A549 treated with AZD2906 at 1 μM for 4 hours (cell line): ENCODE results near the gene ERVK3-1. TPM values are rescaled to one million over a fixed set of nuclear protein-coding genes. Genes with fewer than 3 reads are reported as not detected.

Experiments
- total RNA-seq: library from RNA; stranded (reverse); fragments of 200-300 nt; extraction: Qiagen RNA extraction; gene quantifications from 5 replicates; pipeline ENCODE4 v1.2.3, GENCODE V29; 2022

ERVK3-1 gene
- total RNA-seq: 89.5 to 102 TPM (median 92.6 TPM) in 5 replicates

GRCh38 chr19:58305065-58305931, at the start of gene ERVK3-1:
Gene ERVK3-1, plus strand, starts transcription at chr19:58305377. Its CDS starts 6,792 bp downstream, at chr19:58312169.

GRCh38 chr19:58278541-58279041, 26.6 kb upstream of the ERVK3-1 start, which contains the start of gene ZNF8:
Gene ZNF8, plus strand, starts transcription at chr19:58278955. Its CDS starts 127 bp downstream, at chr19:58279082.

GRCh38 chr19:58326914-58327726, 21.9 kb downstream of the ERVK3-1 start, which contains the start of gene ZSCAN22:
Gene ZSCAN22, plus strand, starts transcription at chr19:58326994. Its CDS starts 7,809 bp downstream, at chr19:58334803.

GRCh38 chr19:58352760-58353671, 47.8 kb downstream of the ERVK3-1 start, which contains the start of gene A1BG:
Gene A1BG, minus strand, starts transcription at chr19:58353492. Its CDS starts 55 bp downstream, at chr19:58353437.

GRCh38 chr19:58362272-58362994, 57.3 kb downstream of the ERVK3-1 start, which contains the start of gene ZNF497:
Gene ZNF497, minus strand, starts transcription at chr19:58362751. Its CDS starts 5,116 bp downstream, at chr19:58357635.

Other genes with a start within 250 kb of the ERVK3-1 start
- not detected in 5 replicates for gene ZNF135, start 246.1 kb upstream of the ERVK3-1 start, total RNA-seq
- gene ZSCAN18, start 207.1 kb upstream of the ERVK3-1 start, total RNA-seq: 1.9 to 3.5 TPM (median 2.1 TPM) in 5 replicates
- gene ZNF329, start 154.6 kb upstream of the ERVK3-1 start, total RNA-seq: 2.7 to 3.2 TPM (median 3.0 TPM) in 5 replicates
- gene ZNF274, start 122.3 kb upstream of the ERVK3-1 start, total RNA-seq: 12.7 to 13.3 TPM (median 13.2 TPM) in 5 replicates
- gene ZNF544, start 76.5 kb upstream of the ERVK3-1 start, total RNA-seq: 17.9 to 24.2 TPM (median 18.3 TPM) in 5 replicates
- 0.79 to 1.3 TPM (median 0.93 TPM) in 5 replicates for gene ZNF8, start 26.4 kb upstream of the ERVK3-1 start, total RNA-seq
- gene ZSCAN22, start 21.6 kb downstream of the ERVK3-1 start, total RNA-seq: 2.2 to 2.7 TPM (median 2.6 TPM) in 5 replicates
- gene A1BG, start 48.1 kb downstream of the ERVK3-1 start, total RNA-seq: 8.5 to 15.2 TPM (median 13.9 TPM) in 5 replicates
- gene ZNF497, start 57.4 kb downstream of the ERVK3-1 start, total RNA-seq: 0.82 to 1.3 TPM (median 1.2 TPM) in 5 replicates
- 1.1 to 1.9 TPM (median 1.4 TPM) in 5 replicates for gene ZNF837, start 75.7 kb downstream of the ERVK3-1 start, total RNA-seq
- gene RPS5, start 81.9 kb downstream of the ERVK3-1 start, total RNA-seq: 2,252 to 2,656 TPM (median 2,538 TPM) in 5 replicates
- gene RNF225, start 90.3 kb downstream of the ERVK3-1 start, total RNA-seq: 0.13 to 0.19 TPM (median 0.16 TPM) in 4 of 5 replicates, not detected in the other
- 16.7 to 18.7 TPM (median 17.2 TPM) in 5 replicates for gene ZNF584, start 103.3 kb downstream of the ERVK3-1 start, total RNA-seq
- gene ZNF132, start 134.8 kb downstream of the ERVK3-1 start, total RNA-seq: 0.07 to 0.11 TPM (median 0.09 TPM) in 5 replicates
- 6.1 to 7.5 TPM (median 6.6 TPM) in 5 replicates for gene ZNF324B, start 146.2 kb downstream of the ERVK3-1 start, total RNA-seq
- 8.9 to 10.3 TPM (median 9.8 TPM) in 5 replicates for gene ZNF324, start 161.7 kb downstream of the ERVK3-1 start, total RNA-seq
- 11.3 to 13.4 TPM (median 13.0 TPM) in 5 replicates for gene ZNF446, start 171.0 kb downstream of the ERVK3-1 start, total RNA-seq
- 19.5 to 36.1 TPM (median 30.2 TPM) in 5 replicates for gene SLC27A5, start 206.6 kb downstream of the ERVK3-1 start, total RNA-seq
- gene ZBTB45, start 214.4 kb downstream of the ERVK3-1 start, total RNA-seq: 15.8 to 21.7 TPM (median 21.5 TPM) in 5 replicates
- 657 to 706 TPM (median 668 TPM) in 5 replicates for gene TRIM28, start 238.7 kb downstream of the ERVK3-1 start, total RNA-seq
- gene CHMP2A, start 249.7 kb downstream of the ERVK3-1 start, total RNA-seq: 189 to 217 TPM (median 204 TPM) in 5 replicates